ENCODE results near the gene GRIN3B.

GRIN3B gene

DNA sequence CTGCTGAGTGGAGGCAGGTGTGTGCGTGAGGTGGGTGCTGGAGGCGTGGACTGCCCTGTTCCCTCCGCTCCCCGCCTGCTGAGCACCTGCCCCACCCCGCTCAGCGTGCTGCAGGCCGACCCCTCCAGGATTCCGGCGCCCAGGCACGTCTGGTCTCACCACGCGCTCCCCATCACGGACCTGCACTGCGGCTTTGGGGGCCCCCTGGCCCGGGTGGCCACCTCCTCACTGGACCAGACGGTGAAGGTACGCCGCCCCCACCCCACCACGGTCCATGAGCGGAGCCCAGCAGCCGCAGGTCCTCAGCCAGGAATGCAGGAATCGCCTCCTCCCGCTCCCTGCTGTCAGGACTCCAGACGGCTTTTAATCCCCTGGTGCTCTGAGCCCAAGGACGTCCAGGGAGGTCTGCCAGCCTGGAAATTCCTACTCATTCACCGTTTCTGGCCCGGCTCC is 10.1 kb upstream of the GRIN3B start:
- no peak for DNase-seq (ENCODE audit: extremely low read depth in 1 of 2, low read depth in 1 of 2)

DNA sequence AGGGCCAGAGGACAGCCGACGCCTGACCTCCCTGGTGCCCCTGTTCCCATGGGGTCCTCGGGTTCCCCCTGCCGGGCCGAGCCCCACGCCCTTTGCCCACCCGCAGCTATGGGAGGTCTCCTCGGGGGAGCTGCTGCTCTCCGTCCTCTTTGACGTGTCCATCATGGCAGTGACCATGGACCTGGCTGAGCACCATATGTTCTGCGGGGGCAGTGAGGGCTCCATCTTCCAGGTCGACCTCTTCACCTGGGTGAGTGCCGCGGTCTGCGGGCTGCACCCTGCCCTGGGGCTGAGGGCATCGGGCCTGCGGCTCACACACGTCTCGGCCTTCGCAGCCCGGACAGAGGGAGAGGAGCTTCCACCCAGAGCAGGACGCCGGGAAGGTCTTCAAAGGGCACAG is 9.5 kb upstream of the GRIN3B start:
- no peak for DNase-seq (ENCODE audit: extremely low read depth in 1 of 2, low read depth in 1 of 2)

DNA sequence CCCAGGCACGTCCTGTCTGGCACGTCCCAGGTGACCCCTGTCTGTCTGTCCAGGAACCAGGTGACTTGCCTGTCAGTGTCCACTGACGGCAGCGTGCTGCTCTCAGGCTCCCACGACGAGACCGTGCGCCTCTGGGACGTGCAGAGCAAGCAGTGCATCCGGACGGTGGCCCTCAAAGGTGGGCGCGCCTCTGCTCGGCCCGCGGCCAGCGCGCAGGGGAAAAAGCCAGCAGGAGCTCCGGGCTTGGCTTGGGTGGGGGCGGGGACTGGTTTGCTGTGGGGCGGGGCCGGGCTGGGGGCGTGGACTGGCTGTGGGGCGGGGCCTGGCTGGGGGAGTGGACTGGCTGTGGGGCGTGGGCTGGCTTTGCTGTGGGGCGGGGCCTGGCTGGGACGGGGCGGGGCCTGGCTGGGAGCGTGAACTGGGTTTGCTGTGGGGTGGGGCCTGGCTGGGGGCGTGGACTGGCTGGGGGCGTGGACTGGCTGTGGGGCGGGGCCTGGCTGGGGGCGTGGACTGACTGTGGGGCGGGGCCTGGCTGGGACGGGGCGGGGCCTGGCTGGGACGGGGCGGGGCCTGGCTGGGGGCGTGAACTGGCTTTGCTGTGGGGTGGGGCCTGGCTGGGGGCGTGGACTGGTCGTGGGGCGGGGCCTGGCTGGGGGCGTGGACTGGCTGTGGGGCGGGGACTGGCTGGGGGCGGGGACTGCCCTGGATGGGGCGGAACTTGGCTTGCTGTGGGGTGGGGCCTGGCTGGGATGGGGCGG is 8.9 kb upstream of the GRIN3B start:
- DNase-seq (ENCODE audit: extremely low read depth in 1 of 2, low read depth in 1 of 2): peak; percentile 33 to 36

DNA sequence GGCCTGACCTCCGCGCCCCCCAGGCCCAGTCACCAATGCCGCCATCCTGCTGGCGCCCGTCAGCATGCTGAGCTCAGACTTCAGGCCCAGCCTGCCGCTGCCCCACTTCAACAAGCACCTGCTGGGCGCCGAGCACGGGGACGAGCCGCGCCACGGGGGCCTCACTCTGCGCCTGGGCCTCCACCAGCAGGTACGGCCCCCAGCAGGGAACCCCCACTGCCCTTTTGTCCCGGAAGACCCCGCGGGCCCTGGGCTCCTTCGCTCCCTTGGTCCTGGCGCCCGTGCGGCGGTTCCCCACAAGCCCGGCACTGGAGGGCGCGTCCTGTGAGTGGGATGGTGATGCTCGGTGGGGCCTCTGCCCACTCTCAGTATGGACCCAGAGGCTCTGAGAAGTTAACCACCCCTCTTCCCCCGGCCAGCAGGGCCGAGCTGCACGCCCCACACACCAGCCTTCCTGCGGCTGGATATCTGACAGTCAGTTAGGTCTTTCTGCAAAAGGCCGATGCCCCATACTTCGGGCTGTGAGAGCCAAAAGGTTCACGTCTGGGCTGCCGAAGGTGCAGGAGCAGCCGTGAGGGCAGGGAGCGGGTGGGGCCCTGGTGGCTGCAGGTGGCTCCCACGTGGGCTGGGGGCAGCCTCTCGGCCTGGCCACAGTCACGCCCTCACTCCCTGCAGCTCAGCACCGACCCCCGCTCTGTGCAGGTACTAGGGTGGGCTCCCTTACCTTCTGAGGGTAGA is 8.1 kb upstream of the GRIN3B start:
- no peak for DNase-seq (ENCODE audit: extremely low read depth in 1 of 2, low read depth in 1 of 2)

DNA sequence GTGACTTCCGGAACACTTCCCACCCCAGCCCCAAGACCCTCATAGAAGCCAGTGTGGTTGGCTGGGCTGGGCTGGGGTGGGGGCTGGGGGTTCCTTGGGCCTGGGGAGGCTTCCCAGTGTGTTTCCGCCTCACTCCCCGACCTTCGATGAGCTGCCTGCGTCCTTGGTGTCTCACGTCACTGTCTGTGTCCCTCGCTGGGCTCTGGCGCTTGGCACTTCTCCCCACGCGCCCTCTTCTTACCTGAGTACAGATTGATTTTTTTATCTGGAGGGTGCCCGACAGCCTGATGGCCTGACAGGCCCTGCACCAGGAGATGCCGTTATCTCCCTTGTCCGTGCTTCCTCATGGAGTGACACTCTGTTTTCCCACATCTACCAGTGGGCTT is 7.6 kb upstream of the GRIN3B start:
- DNase-seq (ENCODE audit: extremely low read depth in 1 of 2, low read depth in 1 of 2): no peak

DNA sequence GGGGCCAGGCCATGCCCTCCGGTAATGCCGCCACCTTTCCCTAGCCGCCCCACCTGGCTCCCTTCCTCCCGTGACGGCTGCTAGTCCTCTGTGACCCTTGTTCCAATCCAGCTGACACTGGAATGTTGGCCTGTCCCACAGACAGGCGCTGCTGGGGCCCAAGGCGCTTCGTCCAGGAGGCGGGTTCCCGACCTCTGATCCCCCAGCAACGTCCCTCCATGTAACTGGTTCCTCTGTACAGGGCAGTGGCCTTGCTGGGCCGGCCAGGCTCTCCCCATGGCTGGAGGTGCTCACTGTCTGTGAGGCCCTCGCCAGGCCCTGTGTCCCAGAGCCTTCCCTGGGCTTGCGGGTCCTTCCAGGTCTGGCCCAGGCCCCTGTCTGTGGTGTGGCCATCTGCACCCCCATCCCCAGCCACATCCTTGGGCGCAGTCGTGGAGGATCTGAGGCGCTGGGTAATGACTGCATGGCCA is 6.8 kb upstream of the GRIN3B start:
- DNase-seq (ENCODE audit: extremely low read depth in 1 of 2, low read depth in 1 of 2): no peak

DNA sequence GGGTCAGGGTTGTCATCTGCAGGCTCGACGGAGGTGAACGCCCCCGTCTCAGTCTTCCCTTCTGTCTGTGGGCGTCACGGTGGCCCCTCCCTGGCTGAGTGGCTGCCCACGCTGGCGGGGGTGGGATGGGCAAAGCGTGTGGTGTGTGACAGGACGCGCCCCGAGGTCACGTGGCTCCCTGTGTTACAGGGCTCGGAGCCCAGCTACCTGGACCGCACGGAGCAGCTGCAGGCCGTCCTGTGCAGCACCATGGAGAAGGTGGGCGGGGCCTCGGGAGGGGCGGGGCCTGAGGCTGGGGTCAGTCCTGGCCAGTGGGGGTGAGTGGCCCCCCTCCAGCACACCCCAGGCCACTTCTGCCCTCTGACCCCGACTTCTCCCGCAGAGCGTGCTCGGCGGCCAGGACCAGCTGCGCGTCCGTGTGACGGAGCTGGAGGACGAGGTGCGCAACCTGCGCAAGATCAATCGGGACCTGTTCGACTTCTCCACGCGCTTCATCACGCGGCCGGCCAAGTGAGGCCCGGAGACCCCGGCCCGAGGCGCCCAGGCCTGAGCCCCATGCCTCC is 6.3 kb upstream of the GRIN3B start:
- DNase-seq (ENCODE audit: extremely low read depth in 1 of 2, low read depth in 1 of 2): no peak

DNA sequence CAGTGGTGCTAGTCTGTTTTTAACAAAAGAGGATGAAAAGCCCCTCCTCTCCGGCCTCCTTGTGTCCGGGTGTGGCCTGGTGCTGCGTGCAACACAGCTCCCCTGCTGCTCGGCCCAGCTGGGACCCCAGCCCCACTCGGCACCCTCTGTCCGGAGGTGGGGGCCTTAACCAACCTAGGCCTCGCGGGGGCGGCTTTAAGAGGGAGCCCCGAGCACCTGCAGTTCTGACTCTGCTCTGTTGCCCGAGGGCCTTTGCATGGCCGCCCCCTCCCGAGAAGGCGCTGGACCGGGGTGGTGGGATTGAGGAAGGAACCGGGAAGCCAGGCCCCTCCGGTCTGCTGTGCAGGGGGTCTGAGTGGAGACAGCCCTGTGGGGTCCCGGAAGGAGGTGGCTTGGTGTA is 5.7 kb upstream of the GRIN3B start:
- DNase-seq (ENCODE audit: extremely low read depth in 1 of 2, low read depth in 1 of 2): no peak

DNA sequence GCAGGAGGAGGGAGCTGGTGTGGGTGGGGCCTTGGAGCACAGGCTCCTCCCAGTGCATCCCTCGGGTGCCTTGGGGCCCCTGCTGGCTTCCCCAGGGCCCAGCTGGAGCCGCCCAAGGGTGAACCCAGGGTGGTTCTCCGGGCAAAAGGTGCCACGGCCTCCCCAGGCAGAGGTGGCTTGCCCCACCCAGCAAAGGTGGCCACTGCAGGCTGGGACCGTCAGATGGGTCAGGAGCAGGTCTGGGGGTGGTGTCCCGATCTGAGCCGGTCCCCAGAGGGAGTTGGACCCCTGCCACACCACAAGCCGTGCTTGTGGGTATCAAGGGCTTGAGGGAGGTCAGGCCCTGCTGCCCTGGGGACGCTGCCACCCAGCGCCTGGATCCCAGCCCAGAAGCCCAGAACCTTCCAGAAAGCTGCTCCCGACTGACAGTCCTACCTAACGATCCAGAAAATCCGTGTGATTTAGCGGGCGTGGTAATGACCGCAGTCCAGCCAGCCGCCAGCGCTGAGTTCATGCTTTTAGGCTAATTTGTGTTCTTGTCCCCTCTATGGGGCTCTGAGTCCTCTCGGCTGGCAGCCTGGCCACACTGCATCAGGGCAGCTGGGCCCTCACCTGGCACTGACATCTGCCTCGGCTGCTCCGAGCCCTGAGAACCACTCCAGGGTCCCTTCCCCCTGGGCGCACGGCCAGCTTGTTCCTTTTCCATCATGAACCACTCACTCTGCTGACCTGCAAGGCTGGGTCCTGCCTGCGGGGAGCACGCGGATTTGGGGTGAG is 5.0 kb upstream of the GRIN3B start:
- DNase-seq (ENCODE audit: extremely low read depth in 1 of 2, low read depth in 1 of 2): no peak

DNA sequence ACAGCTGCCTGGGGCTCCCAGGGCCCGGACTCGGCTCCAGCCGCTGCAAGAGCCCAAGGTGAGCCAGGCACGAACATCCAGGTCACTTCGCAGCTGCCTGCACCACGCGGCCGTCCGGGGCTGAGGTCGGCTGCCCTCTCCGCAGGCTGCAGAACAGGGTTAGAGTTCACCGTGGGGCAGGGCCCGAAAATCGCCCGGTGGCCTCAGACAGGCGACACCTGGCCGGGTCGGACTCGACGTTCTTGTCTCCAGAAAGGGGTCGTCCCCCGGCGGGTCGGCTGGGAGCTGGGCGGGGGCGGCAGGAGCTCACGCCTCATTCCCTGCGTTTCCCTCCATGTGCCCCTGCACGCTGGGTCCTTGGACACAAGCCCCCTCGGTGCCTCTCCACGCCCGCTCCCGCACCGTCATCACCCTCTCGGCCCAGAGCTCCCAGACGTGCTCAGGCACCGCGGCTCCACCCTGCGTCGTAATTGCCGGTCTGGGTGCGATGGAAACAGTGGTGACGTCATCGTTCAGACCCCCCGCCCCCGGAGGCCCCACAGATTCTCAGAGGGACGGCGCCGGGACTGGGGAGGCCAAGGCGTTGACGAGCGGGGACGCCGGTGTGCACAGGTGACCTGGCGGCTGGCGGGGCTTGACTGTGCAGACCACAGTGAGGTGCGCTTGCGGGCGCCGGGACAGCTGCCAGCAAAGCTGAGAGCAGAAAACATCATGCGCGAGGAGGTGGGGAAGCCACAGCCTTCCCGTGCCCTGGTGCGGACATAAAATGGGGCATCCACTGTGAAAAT is 4.0 kb upstream of the GRIN3B start:
- DNase-seq (ENCODE audit: extremely low read depth in 1 of 2, low read depth in 1 of 2): peak; percentile 37 to 96

DNA sequence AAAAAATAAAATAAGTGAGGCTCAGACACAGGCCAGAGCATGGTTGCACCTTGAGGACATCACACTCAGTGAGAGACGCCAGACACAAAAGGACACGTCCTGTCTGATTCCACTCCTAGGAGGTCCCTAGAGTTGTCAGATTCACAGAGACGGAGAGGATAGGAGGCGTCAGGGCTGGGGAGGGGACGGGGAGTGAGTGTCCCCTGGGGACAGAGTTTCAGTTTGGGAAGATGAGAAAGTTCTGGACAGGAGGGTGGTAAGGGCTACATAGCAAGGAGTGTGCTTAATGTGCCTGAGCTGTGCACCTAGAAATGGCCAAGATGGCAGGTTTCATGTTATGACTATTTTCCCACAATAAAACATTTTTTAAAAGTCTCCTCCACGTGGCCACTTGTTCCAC is 2.2 kb upstream of the GRIN3B start:
- no peak for DNase-seq (ENCODE audit: extremely low read depth in 1 of 2, low read depth in 1 of 2)

DNA sequence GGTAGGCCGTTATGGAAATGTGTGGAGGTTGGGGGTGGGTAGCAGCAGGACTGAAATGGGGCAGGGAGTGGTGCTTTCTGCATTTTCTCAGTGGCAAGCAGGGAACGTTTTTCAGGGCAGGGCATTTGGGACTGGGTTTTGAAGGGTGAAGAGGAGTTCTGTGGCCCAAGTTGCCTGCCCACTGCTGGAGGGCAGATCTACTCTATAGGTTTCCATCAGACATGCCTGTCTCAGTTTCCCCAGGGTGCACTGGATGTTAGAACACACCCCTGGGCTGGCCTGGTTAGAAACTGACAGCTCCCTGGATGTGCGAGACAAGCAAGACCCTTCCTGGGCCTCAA is 870 bp upstream of the GRIN3B start:
- DNase-seq (ENCODE audit: extremely low read depth in 1 of 2, low read depth in 1 of 2): no peak

DNA sequence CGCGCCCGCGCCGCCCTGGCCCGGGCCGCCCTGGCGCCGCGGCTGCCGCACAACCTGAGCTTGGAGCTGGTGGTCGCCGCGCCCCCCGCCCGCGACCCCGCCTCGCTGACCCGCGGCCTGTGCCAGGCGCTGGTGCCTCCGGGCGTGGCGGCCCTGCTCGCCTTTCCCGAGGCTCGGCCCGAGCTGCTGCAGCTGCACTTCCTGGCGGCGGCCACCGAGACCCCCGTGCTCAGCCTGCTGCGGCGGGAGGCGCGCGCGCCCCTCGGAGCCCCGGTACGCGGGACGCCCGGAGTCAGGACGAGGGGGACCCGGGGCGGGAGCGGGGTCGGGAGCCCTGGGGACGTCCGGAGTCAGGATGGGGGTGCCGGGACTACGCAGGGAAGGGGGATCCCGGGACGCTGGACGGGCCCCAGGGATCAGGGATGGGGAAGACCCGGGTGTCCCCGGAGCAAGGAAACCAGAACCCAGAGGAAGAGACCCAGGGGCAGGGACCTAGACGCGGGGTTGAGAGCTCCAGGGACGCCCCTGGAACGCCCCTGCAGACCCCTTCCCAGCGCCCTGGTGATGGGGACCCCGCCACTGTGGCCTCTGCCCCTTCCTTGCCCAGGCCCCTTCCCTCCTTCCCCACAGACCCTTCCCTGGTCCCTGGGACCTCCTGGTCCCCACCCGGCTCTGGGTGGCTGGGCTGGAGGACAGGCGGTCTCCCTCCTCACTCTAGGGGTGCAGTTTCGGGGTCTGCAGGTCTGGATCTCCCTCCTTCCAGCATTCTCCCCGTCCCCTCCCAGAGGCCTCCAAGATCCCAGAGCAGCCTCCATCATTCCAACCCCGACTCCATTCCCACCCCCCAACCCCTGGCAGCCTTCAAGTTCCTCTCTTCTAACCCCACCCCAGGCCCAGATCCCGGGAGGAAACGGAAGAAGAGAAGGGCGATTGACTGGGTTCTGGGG is 645 bp downstream of the GRIN3B start:
- DNase-seq (ENCODE audit: extremely low read depth in 1 of 2, low read depth in 1 of 2): no peak

DNA sequence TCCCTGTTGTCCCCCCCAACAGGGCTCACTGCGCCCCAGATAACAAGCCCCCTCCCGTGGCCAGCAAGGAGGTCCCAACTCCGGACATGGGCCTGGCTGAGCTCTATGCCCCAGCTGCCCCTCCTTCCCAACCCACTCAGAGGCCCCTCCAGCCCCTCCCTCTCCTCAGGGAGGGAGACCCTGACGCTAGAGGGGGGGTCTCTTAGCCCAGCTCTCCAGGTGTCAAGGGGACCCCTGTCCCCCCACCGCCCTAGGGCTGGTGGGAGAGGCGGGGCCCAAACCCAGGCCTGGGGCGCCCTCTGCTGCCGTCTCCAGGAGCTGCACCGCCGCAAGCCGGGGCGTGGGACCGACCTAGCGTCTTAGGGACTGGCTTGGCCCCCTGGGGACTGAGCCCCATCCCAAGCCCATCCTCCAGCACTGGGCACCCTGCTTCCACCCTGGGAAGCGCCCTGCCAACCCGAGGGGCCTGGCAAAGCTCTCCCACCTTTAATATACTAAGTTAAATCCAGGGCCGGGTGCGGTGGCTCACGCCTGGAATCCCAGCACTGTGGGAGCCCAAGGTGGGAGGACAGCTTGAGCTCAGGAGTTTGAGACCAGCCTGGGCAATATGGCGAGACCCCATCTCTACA is 1.4 kb downstream of the GRIN3B start:
- peak in 1 of 2 donors; percentile 63 for DNase-seq (ENCODE audit: extremely low read depth in 1 of 2, low read depth in 1 of 2)

DNA sequence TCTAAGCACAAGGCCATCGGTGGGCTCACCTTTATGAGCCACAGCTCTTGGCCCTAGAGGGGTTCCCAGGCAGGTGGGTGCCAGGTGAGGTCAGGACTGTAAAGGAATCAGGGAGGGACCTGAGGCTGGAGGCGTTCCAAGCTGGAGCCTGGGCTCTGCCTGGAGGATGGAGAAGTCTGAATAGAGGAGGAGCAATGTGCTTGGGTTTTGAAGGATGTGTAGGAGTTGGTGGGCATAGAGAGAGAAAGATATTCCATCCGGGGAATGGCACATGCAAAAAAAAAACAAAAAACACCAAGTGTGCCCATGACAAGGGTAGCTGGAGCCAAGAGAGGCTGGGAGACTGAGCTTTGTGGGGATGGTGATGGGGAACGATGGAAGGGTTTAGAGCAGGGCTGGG is 2.4 kb downstream of the GRIN3B start:
- DNase-seq (ENCODE audit: extremely low read depth in 1 of 2, low read depth in 1 of 2): no peak

DNA sequence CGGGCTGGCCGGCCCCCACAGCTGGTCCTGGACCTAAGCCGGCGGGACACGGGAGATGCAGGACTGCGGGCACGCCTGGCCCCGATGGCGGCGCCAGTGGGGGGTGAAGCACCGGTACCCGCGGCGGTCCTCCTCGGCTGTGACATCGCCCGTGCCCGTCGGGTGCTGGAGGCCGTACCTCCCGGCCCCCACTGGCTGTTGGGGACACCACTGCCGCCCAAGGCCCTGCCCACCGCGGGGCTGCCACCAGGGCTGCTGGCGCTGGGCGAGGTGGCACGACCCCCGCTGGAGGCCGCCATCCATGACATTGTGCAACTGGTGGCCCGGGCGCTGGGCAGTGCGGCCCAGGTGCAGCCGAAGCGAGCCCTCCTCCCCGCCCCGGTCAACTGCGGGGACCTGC is 3.1 kb downstream of the GRIN3B start:
- no peak for DNase-seq (ENCODE audit: extremely low read depth in 1 of 2, low read depth in 1 of 2)

DNA sequence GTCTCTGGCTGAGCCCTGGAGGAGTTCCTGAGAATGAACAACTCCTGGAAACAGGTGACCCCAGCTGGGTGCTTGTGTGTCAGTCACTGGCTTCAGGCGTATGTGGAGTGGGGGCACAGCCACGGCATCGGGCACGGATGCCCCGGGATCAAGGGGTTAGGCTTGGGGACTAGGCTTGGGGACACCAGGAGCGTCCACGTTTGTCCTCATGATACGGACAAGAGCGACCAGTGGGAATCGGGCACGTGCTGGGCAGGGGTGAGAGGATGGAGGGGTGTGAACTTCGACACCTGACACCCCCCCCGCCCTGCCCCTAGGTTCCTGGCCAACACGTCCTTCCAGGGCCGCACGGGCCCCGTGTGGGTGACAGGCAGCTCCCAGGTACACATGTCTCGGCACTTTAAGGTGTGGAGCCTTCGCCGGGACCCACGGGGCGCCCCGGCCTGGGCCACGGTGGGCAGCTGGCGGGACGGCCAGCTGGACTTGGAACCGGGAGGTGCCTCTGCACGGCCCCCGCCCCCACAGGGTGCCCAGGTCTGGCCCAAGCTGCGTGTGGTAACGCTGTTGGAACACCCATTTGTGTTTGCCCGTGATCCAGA is 4.1 kb downstream of the GRIN3B start:
- no peak for DNase-seq (ENCODE audit: extremely low read depth in 1 of 2, low read depth in 1 of 2)

DNA sequence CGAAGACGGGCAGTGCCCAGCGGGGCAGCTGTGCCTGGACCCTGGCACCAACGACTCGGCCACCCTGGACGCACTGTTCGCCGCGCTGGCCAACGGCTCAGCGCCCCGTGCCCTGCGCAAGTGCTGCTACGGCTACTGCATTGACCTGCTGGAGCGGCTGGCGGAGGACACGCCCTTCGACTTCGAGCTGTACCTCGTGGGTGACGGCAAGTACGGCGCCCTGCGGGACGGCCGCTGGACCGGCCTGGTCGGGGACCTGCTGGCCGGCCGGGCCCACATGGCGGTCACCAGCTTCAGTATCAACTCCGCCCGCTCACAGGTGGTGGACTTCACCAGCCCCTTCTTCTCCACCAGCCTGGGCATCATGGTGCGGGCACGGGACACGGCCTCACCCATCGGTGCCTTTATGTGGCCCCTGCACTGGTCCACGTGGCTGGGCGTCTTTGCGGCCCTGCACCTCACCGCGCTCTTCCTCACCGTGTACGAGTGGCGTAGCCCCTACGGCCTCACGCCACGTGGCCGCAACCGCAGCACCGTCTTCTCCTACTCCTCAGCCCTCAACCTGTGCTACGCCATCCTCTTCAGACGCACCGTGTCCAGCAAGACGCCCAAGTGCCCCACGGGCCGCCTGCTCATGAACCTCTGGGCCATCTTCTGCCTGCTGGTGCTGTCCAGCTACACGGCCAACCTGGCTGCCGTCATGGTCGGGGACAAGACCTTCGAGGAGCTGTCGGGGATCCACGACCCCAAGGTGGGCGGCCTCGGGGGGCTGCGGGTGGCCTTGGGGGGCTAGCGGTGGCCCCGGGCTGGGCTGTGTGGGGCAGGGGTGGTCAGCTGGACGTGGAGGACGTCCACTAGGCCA is 4.8 kb downstream of the GRIN3B start:
- no peak for DNase-seq (ENCODE audit: extremely low read depth in 1 of 2, low read depth in 1 of 2)

All from activated CD8-positive, alpha-beta memory T cell treated with anti-CD3 and anti-CD28 coated beads for 1 hour (primary cell).